ENCODE measurements around the gene GPR107.

The GPR107 gene

DNA sequence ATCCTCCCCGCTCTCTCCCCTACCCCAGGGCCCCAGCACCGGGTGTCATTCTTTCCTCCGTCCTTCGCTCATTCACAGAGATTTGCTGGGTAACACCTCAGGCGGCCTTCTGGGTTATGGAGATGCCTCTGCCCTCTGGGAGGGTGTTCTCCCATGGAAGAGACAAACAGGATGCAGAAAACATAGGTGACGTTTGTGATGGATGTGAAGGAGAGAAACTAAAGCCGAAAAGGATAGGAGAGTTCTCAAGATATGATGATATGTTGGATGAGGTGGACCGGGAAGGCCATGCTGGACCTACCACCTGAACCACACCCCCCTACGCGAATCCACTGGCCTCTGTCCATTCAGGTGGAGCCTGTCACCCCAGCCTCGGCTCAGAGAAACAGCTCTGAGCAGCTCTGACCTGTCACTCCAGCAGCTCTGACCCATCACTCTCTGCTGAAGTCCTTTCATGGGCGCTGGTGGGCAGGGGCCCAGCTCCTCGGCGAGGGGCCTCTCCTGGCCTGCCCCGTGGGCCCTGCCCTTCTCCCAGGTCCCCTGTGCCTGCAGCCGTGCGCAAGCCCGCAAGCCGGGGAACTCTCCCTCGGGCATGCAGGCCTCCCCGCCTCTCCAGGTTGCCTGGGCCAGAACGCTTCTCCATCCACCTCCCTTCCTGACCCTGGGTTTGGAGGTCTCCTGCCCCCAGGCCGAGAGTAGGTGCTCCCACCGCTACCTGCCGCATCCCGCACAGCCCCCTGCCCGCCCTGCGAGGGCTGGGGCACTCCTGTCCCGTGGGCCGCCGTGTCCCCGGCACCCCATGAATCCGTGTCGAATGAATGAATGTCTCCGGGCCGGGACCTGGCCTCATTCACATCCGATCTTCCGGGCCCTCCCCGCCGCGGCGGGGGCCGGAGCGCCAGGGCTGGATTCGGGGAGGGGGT, 117.8 kb downstream of the GPR107 start:
- no peak for DNase-seq

DNA sequence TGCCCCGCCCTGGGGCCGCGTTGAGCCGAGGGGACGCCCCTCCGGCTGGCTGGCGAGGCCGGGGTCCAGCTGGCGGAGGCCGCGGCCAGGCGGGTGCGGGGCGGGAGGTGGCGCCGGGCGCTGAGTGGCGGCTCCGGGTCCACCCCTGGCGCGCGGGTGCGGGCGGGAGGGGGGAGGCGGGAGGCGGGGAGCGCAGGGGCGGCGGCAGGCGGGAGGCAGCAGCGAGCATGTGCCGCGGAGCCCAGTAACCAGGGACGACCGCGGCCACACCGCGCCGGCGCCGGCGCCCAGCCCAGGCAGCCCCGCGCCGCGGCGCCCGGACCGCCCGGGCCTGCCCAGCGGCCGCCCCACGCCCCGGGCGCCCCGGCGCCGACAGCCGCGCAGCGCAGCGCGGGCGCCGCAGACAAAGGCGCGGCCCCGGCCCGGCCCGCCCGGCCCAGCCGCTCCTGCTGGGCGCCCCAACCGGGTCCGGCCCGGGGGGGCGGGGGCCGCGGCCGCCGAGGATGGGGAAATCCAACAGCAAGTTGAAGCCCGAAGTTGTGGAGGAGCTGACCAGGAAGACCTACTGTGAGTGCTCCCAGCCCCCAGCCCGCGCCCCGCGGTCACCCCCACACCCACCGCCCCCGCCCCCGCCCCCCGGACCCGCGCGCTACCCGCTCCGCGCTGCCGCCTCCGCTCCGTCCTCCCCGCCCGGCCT, 118.6 kb downstream of the GPR107 start, which contains the start of gene NCS1:
TSS of gene NCS1 (plus strand) at position 244 of the 697 bp plus-strand sequence. CDS start at position 504, 260 bp downstream.
- DNase-seq = peak; percentile 60

- peak; percentile 64 for DNase-seq
Measured at GRCh38 chr9:130172858-130173665, 119.4 kb downstream of the GPR107 start.

DNA sequence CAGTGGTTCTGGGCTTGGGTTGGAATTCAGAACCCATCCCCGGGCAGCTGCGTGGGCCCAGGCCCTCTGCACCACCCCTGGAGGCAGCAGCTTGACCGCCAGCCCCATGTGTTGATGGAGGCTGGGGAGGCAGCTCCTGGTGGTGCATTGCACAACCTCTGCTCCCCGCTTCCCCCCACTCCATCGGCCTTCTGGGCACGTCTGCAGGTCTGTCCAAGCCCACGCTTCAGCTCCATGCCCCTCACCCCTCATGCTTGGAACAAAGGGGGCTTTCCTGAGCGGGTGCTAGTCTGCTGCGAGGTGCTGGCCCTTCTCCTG, 119.9 kb downstream of the GPR107 start:
- DNase-seq = no peak

GRCh38 chr9:130174025-130174424, 120.3 kb downstream of the GPR107 start:
- no peak for DNase-seq

DNA sequence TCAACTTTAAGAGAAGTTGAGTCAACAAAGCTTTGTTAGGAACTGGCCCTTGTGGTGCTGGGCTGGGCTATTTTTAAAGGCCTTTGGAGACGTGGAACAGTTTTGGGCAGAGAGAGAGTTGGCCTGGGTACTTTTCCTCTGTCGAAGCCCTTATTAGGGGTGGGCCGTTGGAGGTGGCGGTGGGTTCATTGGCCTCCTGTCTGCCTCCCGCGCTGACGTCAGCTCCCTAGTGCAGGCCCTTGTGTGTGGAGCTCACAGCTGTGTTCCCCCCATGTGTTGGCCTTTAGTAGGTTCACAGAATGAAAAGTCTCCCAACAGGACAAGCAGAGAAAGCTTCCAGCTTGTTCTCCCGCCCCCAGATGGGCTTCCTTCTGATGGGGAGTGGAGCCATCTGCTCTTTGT, 121.2 kb downstream of the GPR107 start:
- DNase-seq = no peak

DNA sequence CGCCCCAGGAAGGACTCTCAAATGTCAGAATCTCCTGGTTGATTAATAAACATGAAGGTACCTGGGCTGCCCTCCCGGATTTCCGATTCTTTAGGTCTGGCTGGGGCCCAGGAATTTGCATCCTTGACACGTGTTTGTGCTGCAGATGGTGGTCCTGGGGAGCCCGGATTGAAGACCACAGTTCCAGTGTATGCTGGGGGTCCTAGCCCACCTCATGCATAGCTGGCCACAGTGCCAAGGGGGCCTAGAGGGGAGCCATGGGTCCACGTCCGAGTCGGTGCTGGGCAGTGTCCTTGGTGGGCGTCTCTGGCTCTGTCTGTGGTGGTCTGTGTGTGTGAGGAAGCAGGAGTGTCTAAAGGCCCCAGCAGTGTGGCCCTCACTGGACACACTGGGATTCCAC, 121.6 kb downstream of the GPR107 start:
- DNase-seq = no peak

DNA sequence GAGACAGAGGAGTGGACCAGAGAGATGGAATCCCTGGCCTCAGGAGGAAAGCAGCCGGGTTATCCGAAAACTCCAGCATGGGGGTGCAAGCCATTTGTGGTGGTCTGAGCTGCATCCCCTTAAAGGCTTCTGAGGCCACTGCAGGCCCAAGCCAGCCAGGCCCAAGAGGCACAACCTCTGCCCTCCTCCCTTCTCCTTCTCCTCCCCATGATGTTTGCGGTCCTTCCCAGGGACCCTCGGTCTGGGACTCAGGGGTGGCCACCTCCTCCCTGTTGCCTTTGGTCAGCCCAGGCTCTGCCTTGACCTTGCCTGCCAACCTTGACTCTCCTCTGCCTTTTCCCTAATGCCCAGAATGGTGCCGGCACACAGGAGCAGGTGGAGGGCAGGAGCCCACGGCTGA, 123.1 kb downstream of the GPR107 start:
- DNase-seq = no peak

DNA sequence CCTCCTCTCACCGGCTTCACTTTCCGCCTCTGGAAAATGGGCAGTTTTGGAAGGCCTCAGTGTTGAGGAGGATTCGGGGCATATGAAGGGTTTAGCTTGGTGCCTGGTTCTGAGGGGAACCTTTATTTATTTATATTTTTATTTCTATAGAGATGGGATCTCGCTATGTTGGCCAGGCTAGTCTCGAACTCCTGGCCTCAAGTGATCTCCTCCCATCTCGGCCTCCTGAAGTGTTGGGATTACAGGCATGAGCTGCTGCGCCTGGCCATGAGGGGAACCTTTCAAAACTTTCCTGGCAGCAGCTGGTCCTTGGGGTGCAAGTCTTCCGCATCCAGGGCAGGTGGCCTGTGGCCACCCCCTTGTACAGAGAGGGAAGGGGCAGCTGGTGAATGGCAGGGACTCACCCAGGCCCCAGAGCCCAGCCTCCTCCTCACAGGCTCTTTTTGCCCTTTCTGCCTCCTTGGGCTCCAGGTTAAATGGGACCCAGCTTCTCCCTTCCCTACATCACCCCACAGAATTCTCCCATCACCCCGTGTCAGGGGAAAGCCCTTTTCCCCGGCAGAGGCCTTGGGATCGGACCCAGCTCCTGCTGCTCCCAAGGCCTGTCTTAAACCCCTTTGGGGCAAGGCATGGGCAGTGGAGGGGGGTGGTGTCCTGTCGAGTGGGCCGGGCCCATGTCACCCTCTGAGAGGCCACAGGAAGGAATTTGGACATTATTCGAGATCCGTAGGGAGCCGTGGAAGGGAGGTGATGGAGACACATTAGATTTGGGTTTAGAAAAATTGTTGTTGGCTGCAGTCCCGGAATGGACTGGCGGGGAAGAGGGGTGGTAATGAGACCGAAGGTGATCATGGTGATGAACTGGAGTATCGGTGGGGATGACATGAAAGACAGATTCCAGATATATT, 124.4 kb downstream of the GPR107 start:
- no peak for DNase-seq

DNA sequence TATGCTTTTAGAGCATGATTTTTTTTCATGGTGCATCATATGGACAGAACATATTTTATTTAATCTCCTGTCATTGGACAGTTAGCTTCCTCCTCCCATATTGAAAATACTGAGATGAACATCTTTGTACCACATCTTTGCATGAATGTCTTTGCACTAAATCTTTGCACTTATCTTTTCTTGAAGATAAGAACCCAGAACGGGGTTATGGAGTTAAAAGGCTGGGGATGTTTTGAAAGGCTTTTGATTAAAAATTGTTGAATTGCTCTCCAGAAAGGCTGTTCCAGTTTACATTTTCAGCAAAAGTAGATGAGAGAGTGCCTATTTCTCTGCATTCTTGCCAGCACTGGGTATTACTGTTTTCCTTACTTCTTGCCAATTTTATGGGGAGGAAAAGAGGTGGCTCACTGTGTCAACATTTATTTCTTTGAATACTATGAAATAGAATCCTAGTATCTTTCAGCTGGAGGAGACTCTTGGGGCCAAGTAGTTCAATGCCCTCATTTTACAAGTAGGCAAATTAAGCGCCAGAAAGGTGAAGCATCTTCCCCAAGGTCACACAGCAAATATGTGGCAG, 125.7 kb downstream of the GPR107 start:
- DNase-seq = no peak

GRCh38 chr9:130180516-130180915, 126.8 kb downstream of the GPR107 start:
- DNase-seq = no peak

DNA sequence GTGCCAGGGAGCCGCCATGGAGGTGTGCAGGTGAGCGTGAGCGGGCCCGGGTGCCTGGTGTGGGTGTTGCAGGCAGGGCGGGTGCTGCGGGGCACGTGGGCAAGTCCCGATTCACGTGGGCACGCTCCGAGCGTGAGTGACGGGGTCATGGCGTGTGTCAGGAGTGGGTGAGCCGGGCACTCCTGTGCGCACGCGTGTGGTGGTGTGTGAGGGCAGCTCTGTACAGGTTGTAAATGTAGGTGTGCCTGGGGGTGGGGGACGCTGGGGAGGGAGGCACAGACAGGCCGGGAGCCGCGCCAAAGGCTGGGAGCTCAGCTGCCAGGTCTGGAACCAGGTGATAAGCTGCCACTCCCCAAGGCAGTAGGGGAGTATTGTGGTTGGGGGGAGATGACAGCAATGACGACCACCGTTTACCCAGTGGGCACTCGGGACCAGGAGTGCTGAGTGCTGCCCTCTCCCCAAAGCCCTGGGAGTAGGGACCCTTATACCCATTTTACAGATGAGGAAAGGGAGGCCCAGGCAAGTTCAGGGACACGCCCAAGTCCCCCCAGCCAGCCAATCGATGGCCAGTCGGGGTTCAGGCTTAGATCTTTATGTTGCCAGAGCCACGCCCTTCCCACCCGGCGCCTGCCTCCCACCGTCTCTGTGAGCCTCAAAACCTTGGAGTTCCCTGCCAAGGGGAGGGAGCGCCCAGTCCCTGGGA, 128.1 kb downstream of the GPR107 start:
- DNase-seq = no peak

DNA sequence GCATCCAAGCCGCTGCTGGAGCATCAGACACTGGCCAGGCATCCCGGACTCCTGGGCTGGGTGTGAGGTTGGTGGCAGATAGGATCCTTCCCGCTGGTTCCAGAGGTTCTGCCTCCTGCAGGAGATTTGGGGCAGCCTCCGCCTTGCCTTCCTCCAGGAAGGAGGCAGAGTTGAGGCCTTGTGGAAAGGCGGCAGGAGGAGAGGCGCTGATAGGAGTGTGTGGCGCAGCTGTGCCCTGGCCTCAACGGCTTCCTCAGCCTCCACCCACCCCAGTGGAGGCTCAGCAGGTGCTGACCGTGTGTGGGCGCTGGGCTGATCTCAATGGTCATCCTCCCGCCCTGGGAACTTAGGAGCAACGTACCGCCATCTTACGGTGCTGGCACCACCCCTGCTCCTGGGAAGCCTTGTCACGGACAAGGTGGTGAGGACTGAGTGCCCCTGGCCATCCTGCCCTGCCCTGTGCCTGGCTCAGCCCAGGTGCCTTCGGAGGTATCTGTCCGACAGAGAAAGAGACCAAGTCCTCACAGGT, 128.7 kb downstream of the GPR107 start:
- DNase-seq = no peak

DNA sequence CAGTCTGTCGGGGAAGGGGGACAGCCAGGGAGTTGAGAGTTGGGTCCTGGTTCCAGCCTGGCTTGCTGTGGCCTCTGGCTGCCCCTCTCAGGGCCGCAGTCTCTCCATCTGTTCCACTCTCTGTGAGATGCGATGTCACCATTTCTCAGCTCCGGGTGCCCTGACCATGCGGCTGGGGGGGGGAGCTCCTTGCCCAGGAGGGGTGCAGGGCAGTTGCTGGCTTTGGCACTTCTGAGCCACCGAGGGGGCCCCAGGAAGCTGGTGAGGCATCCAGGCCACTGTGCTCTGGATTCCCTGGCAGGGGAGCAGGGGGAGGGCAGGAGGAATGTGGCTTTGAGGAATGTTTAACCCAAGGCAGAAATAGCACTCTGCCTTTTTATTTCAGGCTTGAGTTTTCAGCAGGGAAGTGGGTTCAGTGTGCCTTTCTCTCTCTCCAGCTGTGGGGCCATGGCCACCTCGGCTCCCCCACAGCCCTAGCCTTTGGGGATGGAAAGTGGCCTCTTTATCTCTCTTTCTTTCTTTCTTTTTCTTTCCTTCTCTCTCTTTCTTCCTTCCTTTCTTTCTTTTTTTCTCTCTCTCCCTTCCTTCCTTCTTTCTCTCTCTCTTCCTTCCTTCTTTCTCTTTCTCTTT, 129.5 kb downstream of the GPR107 start:
- DNase-seq = no peak

DNA sequence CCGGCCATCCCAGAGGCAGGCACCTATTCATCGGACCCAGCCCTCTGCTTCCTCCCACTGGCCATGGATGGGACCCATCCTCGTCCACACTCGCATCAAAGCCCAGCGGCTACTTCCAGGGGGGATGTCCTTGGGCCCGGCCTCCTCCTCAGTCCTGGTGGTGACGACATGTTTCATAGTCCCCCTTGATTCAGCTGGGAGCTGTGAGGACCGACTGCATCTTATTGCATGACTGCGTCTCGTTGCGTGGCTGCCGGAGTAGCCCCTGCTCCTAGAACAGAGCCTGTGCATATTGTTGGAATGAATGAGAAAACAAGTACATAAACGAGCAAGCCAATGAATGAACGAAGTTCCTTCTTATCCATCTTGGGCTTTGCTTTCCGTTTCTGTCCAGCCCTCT, 131.3 kb downstream of the GPR107 start:
- DNase-seq = no peak

DNA sequence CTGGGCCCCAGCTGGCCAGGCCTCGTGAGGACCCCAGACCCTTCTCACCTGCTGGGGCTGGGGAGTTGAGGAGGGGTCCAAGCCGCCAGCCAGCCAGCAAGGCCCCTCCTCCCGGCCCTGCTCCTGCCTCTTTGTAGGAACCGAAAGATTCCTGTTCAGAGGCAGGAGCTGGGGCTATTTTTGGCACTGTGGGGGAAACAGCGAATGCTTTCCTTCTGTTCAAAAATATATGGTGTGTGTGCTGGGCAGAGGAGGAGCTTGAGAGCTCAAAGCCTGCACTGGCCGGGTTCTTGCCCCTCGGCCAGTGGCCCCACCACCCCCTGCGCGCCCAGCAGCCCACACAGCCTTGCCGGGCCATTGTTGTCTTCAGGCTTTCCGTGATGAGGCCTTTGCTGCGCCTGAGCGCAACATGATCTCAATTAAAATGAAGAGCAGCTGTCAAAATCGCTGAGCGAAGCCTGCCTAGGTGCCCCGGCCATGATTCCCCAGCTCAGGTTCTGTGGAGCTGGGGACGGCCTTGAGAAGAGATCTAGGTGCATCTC, 131.9 kb downstream of the GPR107 start:
- no peak for DNase-seq

DNA sequence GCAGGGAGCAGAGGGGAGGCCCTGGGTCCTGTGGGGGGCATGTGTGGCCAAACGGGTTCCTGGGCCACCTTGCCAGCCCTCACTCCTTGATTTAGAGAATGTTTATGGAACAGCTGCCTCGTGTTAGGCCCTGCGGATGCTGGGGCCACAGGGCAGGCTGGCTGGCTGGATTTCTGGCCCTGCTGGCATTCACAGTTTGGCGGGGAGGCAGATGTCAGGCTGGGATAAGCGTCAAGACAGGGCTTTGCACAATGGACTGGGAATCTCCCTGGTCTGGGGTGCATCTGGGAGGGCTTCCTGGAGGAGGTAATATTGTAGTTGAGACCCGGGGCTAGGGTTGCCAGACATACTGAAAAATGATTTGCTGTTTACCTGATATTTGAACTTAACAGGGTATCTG, 132.3 kb downstream of the GPR107 start:
- DNase-seq = no peak

GRCh38 chr9:130186839-130187522, 133.3 kb downstream of the GPR107 start:
- DNase-seq = no peak

DNA sequence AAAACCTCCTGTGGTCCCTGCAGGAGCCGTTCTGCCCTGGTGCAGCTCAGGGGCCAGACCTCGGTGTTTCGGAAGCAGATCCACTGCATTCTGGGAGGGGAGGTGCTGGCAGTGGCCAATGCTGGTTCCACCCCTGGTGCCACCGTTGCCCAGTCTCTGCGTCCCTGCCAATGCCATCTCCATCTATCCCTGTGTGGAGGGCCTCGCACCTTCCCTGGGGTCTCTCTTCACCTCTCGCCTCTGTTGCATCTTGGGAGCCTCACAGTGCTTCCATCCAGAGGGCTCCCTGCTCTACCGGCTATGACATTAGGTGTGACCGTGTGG, 133.8 kb downstream of the GPR107 start:
- DNase-seq = no peak
